ENCODE measurements around the gene FAM180A. TPM values are rescaled to one million over a fixed set of nuclear protein-coding genes. Genes with fewer than 3 reads are reported as not detected.

Gene FAM180A
- total RNA-seq, 1 donor from 2014 or later: not detected

GRCh38 chr7:135684136-135684535, 64.5 kb downstream of the FAM180A start:
- H3K36me3 Mint-ChIP-seq (ENCODE audit: low read depth, unreplicated experiment): peaks cover 14% of the 10 kb centered on the region
- DNase-seq (ENCODE audit: low spot score): no peak
- H3K27ac Mint-ChIP-seq (ENCODE audit: unreplicated experiment): no peak overlapping the region
- TF ChIP-seq CTCF (IDR thresholded peaks at IDR 0.05; ENCODE audit: unreplicated experiment): no peak
- H3K27me3 Mint-ChIP-seq (ENCODE audit: unreplicated experiment): peaks cover 8% of the 10 kb centered on the region
- H3K9me3 Mint-ChIP-seq (ENCODE audit: unreplicated experiment): no peaks in the 10 kb centered on the region
- peaks cover 15% of the 10 kb centered on the region for H3K4me1 Mint-ChIP-seq (ENCODE audit: unreplicated experiment)
- no peak overlapping the region for H3K4me3 Mint-ChIP-seq (ENCODE audit: unreplicated experiment)

GRCh38 chr7:135683609-135684008, 65.0 kb downstream of the FAM180A start:
- H3K27me3 Mint-ChIP-seq (ENCODE audit: unreplicated experiment): peaks cover 8% of the 10 kb centered on the region
- no peaks in the 10 kb centered on the region for H3K9me3 Mint-ChIP-seq (ENCODE audit: unreplicated experiment)
- DNase-seq (ENCODE audit: low spot score): no peak
- H3K36me3 Mint-ChIP-seq (ENCODE audit: low read depth, unreplicated experiment): peaks cover 14% of the 10 kb centered on the region
- no peak for TF ChIP-seq CTCF (IDR thresholded peaks at IDR 0.05; ENCODE audit: unreplicated experiment)
- no peak overlapping the region for H3K27ac Mint-ChIP-seq (ENCODE audit: unreplicated experiment)
- no peak overlapping the region for H3K4me3 Mint-ChIP-seq (ENCODE audit: unreplicated experiment)
- H3K4me1 Mint-ChIP-seq (ENCODE audit: unreplicated experiment): peaks cover 15% of the 10 kb centered on the region

- Mint-ChIP-seq H3K27me3 (ENCODE audit: unreplicated experiment) (peaks cover 8% of the 10 kb centered on the region), H3K36me3 (ENCODE audit: low read depth, unreplicated experiment) (peaks cover 14% of the 10 kb centered on the region), H3K9me3 (ENCODE audit: unreplicated experiment) (no peaks in the 10 kb centered on the region), H3K4me1 (ENCODE audit: unreplicated experiment) (peaks cover 15% of the 10 kb centered on the region), H3K4me3 (ENCODE audit: unreplicated experiment) (no peak overlapping the region), H3K27ac (ENCODE audit: unreplicated experiment) (no peak overlapping the region)
- no peak for TF ChIP-seq CTCF (IDR thresholded peaks at IDR 0.05; ENCODE audit: unreplicated experiment)
- DNase-seq (ENCODE audit: low spot score): no peak
Observed at GRCh38 chr7:135682191-135682590, 66.4 kb downstream of the FAM180A start.

- H3K27ac Mint-ChIP-seq (ENCODE audit: unreplicated experiment): no peak overlapping the region
Observed at GRCh38 chr7:135681762-135682161, 66.9 kb downstream of the FAM180A start.

More at GRCh38 chr7:135681762-135682161, 66.9 kb downstream of the FAM180A start:
- Mint-ChIP-seq H3K4me1 (ENCODE audit: unreplicated experiment) (peaks cover 15% of the 10 kb centered on the region), H3K27me3 (ENCODE audit: unreplicated experiment) (peaks cover 8% of the 10 kb centered on the region), H3K9me3 (ENCODE audit: unreplicated experiment) (no peaks in the 10 kb centered on the region), H3K4me3 (ENCODE audit: unreplicated experiment) (no peak overlapping the region), H3K36me3 (ENCODE audit: low read depth, unreplicated experiment) (peaks cover 14% of the 10 kb centered on the region)
- DNase-seq (ENCODE audit: low spot score): no peak
- no peak for TF ChIP-seq CTCF (IDR thresholded peaks at IDR 0.05; ENCODE audit: unreplicated experiment)

Other genes with a start within 250 kb of the FAM180A start
- gene CNOT4, start 238.7 kb downstream of the FAM180A start, total RNA-seq (ENCODE audit: unreplicated experiment): 22.7 TPM
- gene NUP205, start 190.9 kb downstream of the FAM180A start, total RNA-seq (ENCODE audit: unreplicated experiment): 66.1 TPM
- gene STMP1, start 86.3 kb downstream of the FAM180A start, total RNA-seq (ENCODE audit: unreplicated experiment): 27.5 TPM
- gene SLC13A4, start 20.6 kb downstream of the FAM180A start, total RNA-seq (ENCODE audit: unreplicated experiment): not detected
- gene MTPN, start 228.5 kb upstream of the FAM180A start, total RNA-seq (ENCODE audit: unreplicated experiment): 183 TPM

Measured in endothelial cell (in vitro differentiated cells).